ENCODE data around the gene PDXK. TPM values are rescaled to one million over a fixed set of nuclear protein-coding genes. Genes with fewer than 3 reads are reported as not detected.
A peak's percentile ranks its signal among the peaks of the same experiment; 100 is the strongest.

Gene PDXK
- total and polyA plus RNA-seq, 9 of the 15 experiments (the other 6 are each of a cell fraction or from before 2014, with no cell fraction given), result 5.6 to 162 (median 76.5) TPM

GRCh38 chr21:43718872-43719747 is at the start of gene PDXK (continued):
- TF ChIP-seq RBM39 (optimal IDR thresholded peaks at IDR 0.05; ENCODE audit: low read depth, low read length) (no peak), ZBTB43 (CRISPR knock-in tag; IDR thresholded peaks at IDR 0.05) (no peak), MEF2D (tag; conservative IDR thresholded peaks at IDR 0.05; ENCODE audit: low read depth) (no peak), GTF2E2 (tag; IDR thresholded peaks at IDR 0.05) (no peak), COPS2 (conservative IDR thresholded peaks at IDR 0.05) (no peak), C11orf30 (IDR thresholded peaks at IDR 0.05; ENCODE audit: low read depth) (peak; percentile 81), ID3 (CRISPR knock-in tag; IDR thresholded peaks at IDR 0.05) (no peak), ID3 (tag; IDR thresholded peaks at IDR 0.05) (0 out of 2 replicates have a peak, but pooled peaks have one; percentile 58), EWSR1 (IDR thresholded peaks at IDR 0.05; ENCODE audit: borderline replicate concordance, low read depth, partially characterized antibody) (no peak), MLLT1 (IDR thresholded peaks at IDR 0.05) (no peak), KDM4B (IDR thresholded peaks at IDR 0.05; ENCODE audit: borderline replicate concordance in 2 of 2, low read depth in 1 of 2) (no peak), TFAP4 (CRISPR knock-in tag; IDR thresholded peaks at IDR 0.05; ENCODE audit: borderline replicate concordance) (peak; percentile 45), HMGN3 (IDR thresholded peaks at IDR 0.05; ENCODE audit: borderline replicate concordance, extremely low read depth, insufficient read length, low read depth, low read length) (peak; percentile 72), HDAC8 (tag; IDR thresholded peaks at IDR 0.05) (no peak), FOXP4 (CRISPR knock-in tag; IDR thresholded peaks at IDR 0.05; ENCODE audit: borderline replicate concordance) (no peak; the same call in 1 of the 2 replicates), TAF7 (tag; IDR thresholded peaks at IDR 0.05) (no peak), ZBTB2 (IDR thresholded peaks at IDR 0.05) (no peak)

Measured in K562 (cell line).